GM12874 (cell line): ENCODE results near the gene DCBLD1.

Source experiments
- CTCF ChIP-seq: IDR thresholded peaks from 2 replicates; pipeline ENCODE4 v1.5.1; 2011; ENCODE audit warnings: low read depth, mild to moderate bottlenecking, control low read depth, low read length, moderate library complexity; ENCODE audit not compliant: insufficient read depth

Gene DCBLD1

DNA sequence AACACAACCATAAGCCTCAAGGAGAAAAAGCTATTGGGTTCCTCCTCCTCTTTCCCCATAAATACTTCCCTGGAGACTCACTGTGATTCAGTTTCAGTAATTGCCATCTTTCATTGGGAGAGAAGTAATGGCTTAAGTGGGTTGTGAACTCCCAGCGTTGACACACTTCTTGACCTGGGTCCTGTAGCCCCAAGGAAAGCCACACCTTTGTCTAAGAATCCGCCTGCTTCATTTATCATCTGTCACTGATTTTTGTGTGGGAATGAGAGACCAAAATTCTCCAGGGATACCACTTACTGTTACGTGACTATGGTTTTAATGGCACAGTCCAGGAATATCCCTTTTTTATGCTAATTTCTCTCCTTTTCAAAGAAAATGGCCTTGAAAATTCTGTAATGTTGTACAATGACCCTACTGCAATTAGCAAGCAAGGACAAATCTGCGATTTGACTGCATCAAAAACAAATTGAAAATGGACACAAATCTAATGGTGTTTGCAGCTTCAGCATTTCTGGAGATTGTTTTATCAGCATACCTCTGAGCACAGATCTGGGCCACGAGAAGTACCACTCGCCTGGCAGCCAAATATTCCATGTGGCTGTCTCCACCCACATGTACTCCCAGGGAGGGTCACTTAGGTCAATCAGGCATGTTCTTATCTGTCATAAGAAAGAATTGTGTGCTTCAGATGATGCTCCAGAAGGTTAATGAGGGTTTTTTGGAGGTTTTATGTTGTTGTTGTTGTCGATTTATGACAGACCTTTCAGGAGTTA, 29.8 kb downstream of the DCBLD1 start:
- no peak for TF ChIP-seq CTCF

DNA sequence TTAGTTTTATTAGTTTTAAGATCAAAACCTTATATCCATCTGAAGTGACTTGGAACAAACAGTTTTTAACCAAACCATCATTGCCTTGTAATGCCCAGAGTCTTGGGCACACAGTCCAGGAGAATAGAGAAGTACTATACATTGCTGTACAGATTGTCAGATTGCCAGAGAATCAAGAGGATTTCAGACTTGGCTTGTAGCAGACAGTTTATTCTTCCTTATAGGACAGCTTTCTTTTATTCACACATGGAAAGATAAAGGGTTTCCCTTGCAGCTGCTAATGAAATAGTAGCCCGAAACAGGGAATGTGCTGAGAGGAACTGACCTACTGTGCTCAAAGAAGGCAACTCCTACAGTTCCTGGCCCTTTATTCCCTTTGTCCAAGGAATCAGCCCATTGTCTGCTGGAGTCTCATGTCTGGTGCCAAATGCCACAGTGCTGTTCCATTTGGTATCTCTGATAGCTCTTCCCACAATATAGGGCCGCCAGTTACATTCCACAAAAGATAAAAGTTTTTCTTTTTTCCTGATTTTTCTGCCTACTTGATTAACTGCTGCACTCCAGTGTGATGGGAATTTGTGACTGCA, 30.6 kb downstream of the DCBLD1 start:
- no peak for TF ChIP-seq CTCF

DNA sequence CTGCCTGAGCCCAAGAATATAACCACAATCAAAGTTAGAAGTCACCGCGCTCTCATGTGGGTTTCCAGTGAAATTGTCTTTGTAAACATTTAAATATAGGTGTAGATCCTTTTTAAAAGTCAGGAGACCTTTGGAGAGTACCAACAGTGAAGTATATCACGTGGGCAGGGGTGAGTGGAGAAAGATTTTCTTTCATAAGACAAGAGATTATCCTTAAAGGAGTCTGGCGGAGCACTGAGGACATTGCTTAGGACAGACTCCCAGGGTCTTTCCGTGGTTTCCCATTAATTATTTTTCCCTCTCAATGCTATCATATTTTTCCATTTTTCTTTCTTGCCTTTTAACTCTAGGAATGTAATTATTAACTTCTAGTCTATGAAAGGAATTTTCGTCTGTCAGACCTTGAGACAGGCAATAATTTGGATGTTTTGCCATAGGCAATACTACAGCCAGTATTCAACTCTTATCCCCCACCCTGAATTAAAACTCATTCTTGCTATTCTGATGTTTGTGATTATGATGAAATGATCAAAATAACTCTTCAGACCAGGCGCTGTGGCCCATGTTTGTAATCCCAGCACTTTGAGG, 31.4 kb downstream of the DCBLD1 start:
- no peak for TF ChIP-seq CTCF

- no peak for TF ChIP-seq CTCF
Measured at GRCh38 chr6:117514655-117515054, 32.2 kb downstream of the DCBLD1 start.

GRCh38 chr6:117515326-117515725, 32.9 kb downstream of the DCBLD1 start:
- no peak for TF ChIP-seq CTCF

DNA sequence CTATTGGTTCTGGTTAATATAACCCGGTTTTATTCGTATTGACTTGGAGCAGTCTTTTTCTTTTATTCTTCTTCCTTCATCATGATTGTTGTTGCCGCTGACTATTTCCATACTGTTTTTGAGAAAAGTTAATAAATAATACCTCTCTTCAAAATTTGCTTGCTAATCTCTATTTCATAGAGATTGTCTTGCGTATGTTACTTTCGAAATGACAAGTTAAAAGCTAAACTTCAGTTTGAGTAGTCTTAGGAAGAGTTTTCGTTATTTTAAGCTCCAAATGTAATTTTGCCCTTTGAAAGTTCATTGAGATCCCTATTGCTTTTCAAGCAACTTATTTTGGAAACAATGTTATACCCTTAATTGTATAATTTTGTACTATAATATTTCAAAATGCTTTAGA, 36.4 kb downstream of the DCBLD1 start:
- no peak for TF ChIP-seq CTCF

DNA sequence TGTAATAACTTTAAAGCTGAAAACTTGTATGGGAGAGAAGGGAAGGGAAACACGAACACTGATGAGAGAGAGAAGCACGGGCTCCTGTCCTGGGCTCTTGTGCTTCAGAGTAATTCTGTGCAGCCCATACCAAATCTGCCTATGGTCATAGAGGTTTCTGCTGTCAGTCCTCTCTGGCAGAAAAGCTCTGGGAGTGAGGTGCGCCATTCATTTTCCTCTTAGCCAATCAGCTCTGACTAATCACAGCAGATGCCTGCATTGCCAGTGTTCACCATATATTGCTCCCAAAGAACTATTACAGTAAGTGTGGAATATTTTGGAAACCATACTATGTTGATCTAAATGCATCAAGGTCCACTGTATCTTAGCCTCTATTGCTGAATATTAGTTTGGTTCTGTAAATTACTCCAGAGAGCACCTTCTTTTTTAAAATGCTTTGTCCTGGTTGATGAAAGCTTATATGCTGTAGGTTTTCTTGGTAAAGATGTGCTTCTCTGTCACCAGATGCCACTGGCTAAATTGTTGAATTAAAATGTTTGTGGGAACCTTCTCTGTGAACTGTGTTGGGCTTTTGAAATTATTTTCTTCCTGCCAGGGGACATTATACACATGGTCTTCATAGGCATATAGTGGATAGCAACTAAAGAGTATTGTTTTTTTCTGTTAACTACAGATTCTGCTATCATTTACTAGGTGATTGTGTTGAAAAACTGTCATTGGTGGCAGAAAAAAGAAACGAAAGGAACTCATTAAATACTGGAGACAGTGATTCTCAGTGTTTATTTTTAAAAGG, 38.3 kb downstream of the DCBLD1 start:
- no peak for TF ChIP-seq CTCF
